Right lobe of liver (tissue), 6 donors: Measurements from ENCODE around the gene SMU1. TPM values are rescaled to one million over a fixed set of nuclear protein-coding genes. Genes with fewer than 3 reads are reported as not detected.

Source experiments
- ATAC-seq, 4 donors: fragments of 200-7000 bp; cut with Tn5 transposase; one replicate each; pipeline ENCODE4 v1.9.1; 2020; ENCODE audit warnings: mild to moderate bottlenecking in 4 of 4, moderate library complexity in 4 of 4
- DNase-seq, 3 donors: peaks; one replicate each; pipeline ENCODE4 v3.0.0-alpha.2; 2020
- H3K27ac ChIP-seq, 3 donors: fragments of 200-600 bp; one replicate each; pipeline ENCODE4 v1.8.0; 2022
- H3K27me3 ChIP-seq, 2 donors: fragments of 200-600 bp; one replicate each; pipeline ENCODE4 v1.8.0; 2022
- H3K36me3 ChIP-seq, 4 donors: fragments of 200-600 bp; sonication (generic) in 1 of 4; one replicate each; pipeline versions ENCODE4 v1.5.1 to v1.8.0; 2017 to 2022; ENCODE audit warnings: control low read depth in 1 of 4
- H3K4me1 ChIP-seq, 4 donors: fragments of 200-600 bp; sonication (generic) in 1 of 4; one replicate each; pipeline versions ENCODE4 v1.5.1 to v1.8.0; 2017 to 2022; ENCODE audit warnings: control low read depth in 1 of 4
- H3K4me3 ChIP-seq, 3 donors: fragments of 200-600 bp; one replicate each; pipeline ENCODE4 v1.8.0; 2022
- H3K9me3 ChIP-seq, 4 donors: fragments of 200-600 bp; sonication (generic) in 1 of 4; one replicate each; pipeline versions ENCODE4 v1.5.1 to v1.8.0; 2017 to 2022; ENCODE audit warnings: control low read depth in 1 of 4
- CTCF ChIP-seq, 4 donors: fragments of 200-600 bp in 3 of 4; fragments of 450-650 bp in 1 of 4; IDR thresholded peaks; one replicate each; pipeline versions ENCODE4 v1.5.1 to v1.8.0; 2016 to 2022; ENCODE audit warnings: antibody characterized with exemption in 4 of 4, mild to moderate bottlenecking in 2 of 4
- POLR2A ChIP-seq: fragments of 450-650 bp; IDR thresholded peaks from one replicate; pipeline ENCODE4 v1.6.1; 2017; ENCODE audit warnings: antibody characterized with exemption, mild to moderate bottlenecking
- WGBS: methylation state at CpG from one replicate; pipeline ENCODE4 v1.1.6; 2018; ENCODE audit warnings: low coverage, low lambda C conversion rate; ENCODE audit not compliant: insufficient coverage; ENCODE audit errors: missing lambda C conversion rate; 5-methylcytosine and 5-hydroxymethylcytosine counted together
- intact Hi-C, 2 donors: fragments of 100-400 bp; cut with DNase I; formaldehyde crosslinking; loops; one replicate each; pipeline versions ENCODE4 v1.11.2 to v1.14.1; 2022
- total RNA-seq, 6 experiments: library from RNA; depleted of rRNA in 2 of 6; stranded (reverse); fragments of >200 nt in 2 of 6; fragmentation: NEBNext Ultra II Directional in 3 of 6; extraction: Animal tissue kit (Norgen Biotek cat#: 25700) in 3 of 6; gene quantifications; one replicate each; pipeline versions ENCODE4 v1.1.0 to v1.2.4, GENCODE V29; 2016 to 2023
- donor health status: DM: no; HTN: yes; CAD: no.
- donor health status: DM: no; HTN: no; CAD: no.
- donor health status: DM: no; HTN: no; CAD: no.
- donor health status: DM: no; HTN: yes; CAD: no.
- donor health status: DM: no; HTN: yes; CAD: no.

Gene SMU1
- total RNA-seq, 6 experiments from 2014 or later: 7.0 to 10.4 (median 8.5) TPM

- peak; percentile 63 to 96 (median 68) for TF ChIP-seq CTCF (IDR thresholded peaks at IDR 0.05)
- no peak for TF ChIP-seq POLR2A
- no peaks in the 10 kb centered on the region for H3K9me3 ChIP-seq
- 9% methylated on average over 9 of the region's 9 CpGs for WGBS
- DNase-seq: peak in 2 of 3 donors; percentile 43 to 66
- no peaks in the 10 kb centered on the region for H3K27me3 ChIP-seq
- intact Hi-C loops: loop anchor here (5.0 to 10.0 kb wide), 3 partner anchors 84 to 146 kb away; partner anchors contain the start of gene B4GALT1 (in 1 of the 2)
- H3K4me3 ChIP-seq: no peak overlapping the region
- H3K36me3 ChIP-seq: no peaks in the 10 kb centered on the region
- peaks cover 0 to 20% (median 10%) of the 10 kb centered on the region in 4 donors for H3K4me1 ChIP-seq
- peak; percentile 67 to 77 (median 73) for ATAC-seq
- H3K27ac ChIP-seq: peak overlapping the region in 2 of 3 donors; percentile 21 to 64
Observed at GRCh38 chr9:33081128-33081851, 4.8 kb upstream of the SMU1 start.

DNA sequence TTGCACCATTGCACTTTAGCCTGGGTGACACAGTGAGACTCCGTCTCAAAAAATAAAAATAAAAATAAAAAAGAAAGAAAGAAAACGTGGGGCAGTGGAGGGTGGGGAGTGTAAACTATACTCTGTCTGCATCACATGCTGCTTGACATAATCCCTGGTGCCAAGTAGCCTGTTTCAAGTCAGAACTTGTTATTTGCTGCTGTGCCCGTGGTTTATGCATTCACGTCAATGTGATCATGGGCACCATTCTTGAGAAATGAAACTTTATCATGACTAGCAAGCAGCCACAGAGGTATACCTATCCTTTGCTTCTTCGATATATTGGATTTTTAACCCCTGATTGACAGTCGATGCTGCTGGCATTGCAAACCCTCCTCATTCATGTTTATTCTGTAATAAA lies 4.1 kb upstream of the SMU1 start:
- H3K36me3 ChIP-seq: no peaks in the 10 kb centered on the region
- WGBS: 40% methylated on average over 6 of the region's 6 CpGs
- no peaks in the 10 kb centered on the region for H3K9me3 ChIP-seq
- H3K27me3 ChIP-seq: no peaks in the 10 kb centered on the region
- no peak for DNase-seq
- intact Hi-C loops: loop anchor here (5.0 to 10.0 kb wide), 3 partner anchors 84 to 147 kb away; partner anchors contain the start of gene B4GALT1 (in 1 of the 2)
- H3K4me3 ChIP-seq: no peak overlapping the region
- peak overlapping the region in 1 of 3 donors; percentile 21 for H3K27ac ChIP-seq
- peaks cover 0 to 26% (median 10%) of the 10 kb centered on the region in 4 donors for H3K4me1 ChIP-seq
- no peak for ATAC-seq
- TF ChIP-seq CTCF (IDR thresholded peaks at IDR 0.05): no peak

DNA sequence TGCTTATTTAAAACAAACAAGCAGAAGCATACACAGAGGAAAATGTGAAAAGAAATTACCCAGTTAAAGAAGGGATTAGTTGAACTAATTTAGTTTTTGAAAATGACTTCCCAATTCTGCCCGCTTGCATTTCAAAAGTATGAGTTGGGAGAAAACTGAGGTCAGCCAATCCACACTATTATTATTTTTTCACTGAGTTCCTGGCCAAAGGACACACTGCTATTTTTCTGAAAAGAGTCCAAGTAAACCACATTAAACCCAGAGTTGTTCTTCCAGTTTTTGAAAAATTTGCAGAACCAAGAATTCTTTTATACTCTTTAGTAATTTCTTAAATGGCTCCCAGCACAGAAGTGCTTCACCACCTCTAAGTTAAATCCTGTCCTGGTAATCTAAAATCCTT lies 7.5 kb downstream of the SMU1 start:
- H3K36me3 ChIP-seq: peaks cover 7 to 79% (median 29%) of the 10 kb centered on the region in 4 donors
- DNase-seq: no peak
- no peaks in the 10 kb centered on the region for H3K9me3 ChIP-seq
- intact Hi-C loops: no loop called here
- ATAC-seq: no peak
- no peak for TF ChIP-seq CTCF (IDR thresholded peaks at IDR 0.05)
- no peak for TF ChIP-seq POLR2A
- H3K4me3 ChIP-seq: no peak overlapping the region
- 78% methylated on average over 1 of the region's 1 CpG for WGBS
- H3K4me1 ChIP-seq: no peaks in the 10 kb centered on the region
- H3K27ac ChIP-seq: no peak overlapping the region
- no peaks in the 10 kb centered on the region for H3K27me3 ChIP-seq

DNA sequence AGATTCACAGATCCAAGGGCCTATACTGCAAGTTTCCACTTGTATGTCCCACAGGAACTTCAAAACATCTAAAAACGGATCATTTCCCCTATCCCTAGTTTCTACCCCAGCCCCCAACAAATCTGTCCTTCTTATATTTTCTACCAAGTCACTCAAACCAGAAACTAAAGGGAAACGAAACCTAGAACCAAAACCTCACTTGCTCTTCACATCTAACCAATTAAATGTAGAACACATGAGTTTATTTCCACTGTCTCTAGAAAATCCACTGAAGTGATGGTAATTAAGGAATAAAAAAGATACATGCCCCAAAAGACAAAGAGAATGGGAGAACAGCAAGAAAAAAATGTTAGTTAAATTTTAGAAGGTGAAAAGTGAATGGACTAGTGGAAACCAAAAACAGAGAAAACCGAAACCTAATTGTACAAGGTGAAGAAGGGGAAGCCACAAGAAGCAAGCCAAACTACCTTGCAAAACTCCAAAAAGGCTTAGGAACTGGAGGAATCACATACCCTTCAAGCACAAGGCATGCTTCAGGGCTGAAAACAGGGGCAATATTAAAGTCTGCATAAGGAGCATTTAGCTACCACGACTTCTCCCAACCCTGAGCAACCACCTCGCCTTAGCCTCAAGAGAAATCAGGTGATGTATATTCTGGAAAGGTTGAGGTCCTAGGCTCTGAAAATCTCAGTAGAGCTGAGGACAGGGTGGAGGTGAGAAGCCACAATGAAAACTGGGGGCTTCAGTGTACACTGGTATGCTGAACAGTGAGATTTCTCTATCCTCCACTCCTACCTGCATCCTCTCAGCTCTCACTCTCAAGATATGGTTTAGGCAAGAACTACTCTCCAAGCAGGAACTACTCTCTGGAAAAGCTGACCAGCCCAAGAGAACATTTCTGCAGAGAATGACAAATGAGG lies 11.1 kb downstream of the SMU1 start:
- WGBS: 69% methylated on average over 3 of the region's 5 CpGs
- Histone ChIP-seq H3K4me1 (no peaks in the 10 kb centered on the region), H3K36me3 (peaks cover 7 to 78% (median 26%) of the 10 kb centered on the region in 4 donors), H3K27me3 (no peaks in the 10 kb centered on the region), H3K27ac (no peak overlapping the region), H3K9me3 (no peaks in the 10 kb centered on the region), H3K4me3 (no peak overlapping the region)
- TF ChIP-seq POLR2A (no peak), CTCF (IDR thresholded peaks at IDR 0.05) (no peak)
- intact Hi-C loops: no loop called here
- DNase-seq: no peak
- ATAC-seq: peak in 1 of 4 donors; percentile 35
